H1 (cell line): Measurements from ENCODE around the gene PTGES.

ENCODE experiments used
- CEBPB ChIP-seq: IDR thresholded peaks from 2 replicates; pipeline ENCODE4 v1.6.1; 2012; ENCODE audit warnings: low read depth, low read length
- EGR1 ChIP-seq: IDR thresholded peaks from 2 replicates; pipeline ENCODE4 v1.6.1; 2011; ENCODE audit warnings: low read depth, low read length, borderline replicate concordance
- EP300 ChIP-seq, 2 experiments: IDR thresholded peaks; 1 replicate in 1 of 2; 2 replicates in 1 of 2; pipeline ENCODE4 v1.6.1; 2011 to 2012; ENCODE audit warnings: low read depth in 2 of 2, low read length in 2 of 2, mild to moderate bottlenecking in 2 of 2, borderline replicate concordance in 1 of 2, inconsistent platforms in 1 of 2, moderate library complexity in 1 of 2
- EZH2 ChIP-seq: fragments of 200-600 bp; sonication (generic); IDR thresholded peaks from 2 replicates; pipeline ENCODE4 v1.7.1; 2012; ENCODE audit warnings: low read depth, mild to moderate bottlenecking, moderate library complexity, low read length, inconsistent platforms; ENCODE audit not compliant: severe bottlenecking
- JUND ChIP-seq: IDR thresholded peaks from 2 replicates; pipeline ENCODE4 v1.6.1; 2011; ENCODE audit warnings: mild to moderate bottlenecking, improper control_type of control experiment, low read length
- POLR2AphosphoS5 ChIP-seq: IDR thresholded peaks from 2 replicates; pipeline ENCODE4 v1.6.1; 2011; ENCODE audit warnings: low read depth, low read length
- TAF1 ChIP-seq: IDR thresholded peaks from 2 replicates; pipeline ENCODE4 v1.6.1; 2011; ENCODE audit warnings: mild to moderate bottlenecking, low read depth, low read length
- TCF12 ChIP-seq: IDR thresholded peaks from 2 replicates; pipeline ENCODE4 v1.6.1; 2011; ENCODE audit warnings: low read depth, mild to moderate bottlenecking, low read length
- TF ChIP-seq, protein P1 (sequence below), 3 experiments: IDR thresholded peaks; 1 replicate in 2 of 3; 2 replicates in 1 of 3; pipeline versions ENCODE4 v1.5.1 to v1.6.1; 2011; ENCODE audit warnings: low read length in 3 of 3, mild to moderate bottlenecking in 3 of 3, inconsistent platforms in 2 of 3, low read depth in 1 of 3, moderate library complexity in 1 of 3; ENCODE audit not compliant: insufficient read depth in 1 of 3; ENCODE audit errors: control extremely low read depth in 1 of 3
- TF ChIP-seq, protein P2 (sequence below): IDR thresholded peaks from 2 replicates; pipeline ENCODE4 v1.6.1; 2011; ENCODE audit warnings: low read length, improper control_type of control experiment

DNA sequence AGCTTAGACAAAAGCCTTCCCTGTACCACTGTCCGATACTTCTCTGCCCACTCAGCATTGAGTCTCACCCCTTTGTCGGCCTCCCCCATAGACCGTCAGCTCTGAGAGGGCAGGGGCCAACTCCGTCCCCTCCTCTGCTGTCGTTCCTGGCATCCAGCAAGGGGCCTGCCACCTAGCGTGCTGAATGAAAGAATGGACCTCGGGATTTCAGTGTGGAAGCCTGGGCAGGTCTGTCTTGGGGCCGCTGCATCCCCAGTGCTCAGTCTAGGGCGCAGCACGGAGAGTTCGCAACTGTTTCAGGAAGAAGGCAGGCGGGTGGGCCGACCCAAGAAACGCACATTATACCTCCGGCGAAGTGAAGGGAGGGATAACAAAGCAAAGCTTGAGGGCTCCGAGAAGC, 48.7 kb upstream of the PTGES start:
- no peak for TF ChIP-seq CEBPB
- TF ChIP-seq, protein P1, sequence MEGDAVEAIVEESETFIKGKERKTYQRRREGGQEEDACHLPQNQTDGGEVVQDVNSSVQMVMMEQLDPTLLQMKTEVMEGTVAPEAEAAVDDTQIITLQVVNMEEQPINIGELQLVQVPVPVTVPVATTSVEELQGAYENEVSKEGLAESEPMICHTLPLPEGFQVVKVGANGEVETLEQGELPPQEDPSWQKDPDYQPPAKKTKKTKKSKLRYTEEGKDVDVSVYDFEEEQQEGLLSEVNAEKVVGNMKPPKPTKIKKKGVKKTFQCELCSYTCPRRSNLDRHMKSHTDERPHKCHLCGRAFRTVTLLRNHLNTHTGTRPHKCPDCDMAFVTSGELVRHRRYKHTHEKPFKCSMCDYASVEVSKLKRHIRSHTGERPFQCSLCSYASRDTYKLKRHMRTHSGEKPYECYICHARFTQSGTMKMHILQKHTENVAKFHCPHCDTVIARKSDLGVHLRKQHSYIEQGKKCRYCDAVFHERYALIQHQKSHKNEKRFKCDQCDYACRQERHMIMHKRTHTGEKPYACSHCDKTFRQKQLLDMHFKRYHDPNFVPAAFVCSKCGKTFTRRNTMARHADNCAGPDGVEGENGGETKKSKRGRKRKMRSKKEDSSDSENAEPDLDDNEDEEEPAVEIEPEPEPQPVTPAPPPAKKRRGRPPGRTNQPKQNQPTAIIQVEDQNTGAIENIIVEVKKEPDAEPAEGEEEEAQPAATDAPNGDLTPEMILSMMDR (IDR thresholded peaks at IDR 0.05; ENCODE audit: control extremely low read depth in 1 of 3, insufficient read depth in 1 of 3, low read depth in 1 of 3, low read length in 3 of 3): no peak
- no peak for TF ChIP-seq JUND
- TF ChIP-seq EZH2: no peak
- no peak for TF ChIP-seq EP300 (IDR thresholded peaks at IDR 0.05; ENCODE audit: borderline replicate concordance in 1 of 2, low read depth in 2 of 2, low read length in 2 of 2)
- TF ChIP-seq TCF12: no peak
- TF ChIP-seq, protein P2, sequence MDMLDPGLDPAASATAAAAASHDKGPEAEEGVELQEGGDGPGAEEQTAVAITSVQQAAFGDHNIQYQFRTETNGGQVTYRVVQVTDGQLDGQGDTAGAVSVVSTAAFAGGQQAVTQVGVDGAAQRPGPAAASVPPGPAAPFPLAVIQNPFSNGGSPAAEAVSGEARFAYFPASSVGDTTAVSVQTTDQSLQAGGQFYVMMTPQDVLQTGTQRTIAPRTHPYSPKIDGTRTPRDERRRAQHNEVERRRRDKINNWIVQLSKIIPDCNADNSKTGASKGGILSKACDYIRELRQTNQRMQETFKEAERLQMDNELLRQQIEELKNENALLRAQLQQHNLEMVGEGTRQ: no peak
- TF ChIP-seq TAF1: no peak
- no peak for TF ChIP-seq POLR2AphosphoS5
- TF ChIP-seq EGR1: no peak
